Vagina (tissue), 2 donors: ENCODE results near the gene SLC22A2.

ENCODE experiments used
- POLR2A ChIP-seq, 2 donors: fragments of 450-650 bp; IDR thresholded peaks; one replicate each; pipeline ENCODE4 v1.6.1; 2017; ENCODE audit warnings: antibody characterized with exemption in 2 of 2, mild to moderate bottlenecking in 2 of 2, moderate library complexity in 2 of 2
- POLR2AphosphoS5 ChIP-seq, 2 donors: sonication (generic); formaldehyde crosslinking; IDR thresholded peaks; one replicate each; pipeline ENCODE4 v1.9.0; 2017; ENCODE audit warnings: antibody characterized with exemption in 2 of 2, mild to moderate bottlenecking in 2 of 2, low read depth in 1 of 2; ENCODE audit not compliant: insufficient read depth in 1 of 2
- TF ChIP-seq, protein P1 (sequence below), 3 experiments: fragments of 450-650 bp in 2 of 3; fragments of 200-600 bp in 1 of 3; sonication (generic) in 1 of 3; IDR thresholded peaks; one replicate each; pipeline ENCODE4 v1.5.1; 2017 to 2019; ENCODE audit warnings: antibody characterized with exemption in 3 of 3, mild to moderate bottlenecking in 2 of 3, moderate library complexity in 2 of 3

DNA sequence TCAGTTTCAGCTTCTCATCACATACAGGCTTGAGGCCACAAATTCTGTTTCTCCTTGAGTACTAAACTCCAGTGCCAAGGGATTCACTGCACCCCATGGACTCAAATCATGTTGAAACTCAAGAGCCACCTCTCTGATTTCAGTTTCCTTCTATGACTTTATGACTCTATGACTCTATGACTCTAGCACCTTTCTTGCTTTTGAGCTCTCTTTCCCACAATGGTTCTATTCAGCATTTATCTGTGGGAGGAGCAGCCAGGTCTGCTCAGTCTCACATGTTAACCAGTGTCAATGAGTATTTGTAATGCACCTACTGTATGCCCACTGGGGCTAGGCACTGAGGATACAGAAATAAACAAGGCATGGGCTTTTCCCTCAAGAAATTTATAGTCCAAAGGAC, 14.6 kb upstream of the SLC22A2 start:
- TF ChIP-seq, protein P1, sequence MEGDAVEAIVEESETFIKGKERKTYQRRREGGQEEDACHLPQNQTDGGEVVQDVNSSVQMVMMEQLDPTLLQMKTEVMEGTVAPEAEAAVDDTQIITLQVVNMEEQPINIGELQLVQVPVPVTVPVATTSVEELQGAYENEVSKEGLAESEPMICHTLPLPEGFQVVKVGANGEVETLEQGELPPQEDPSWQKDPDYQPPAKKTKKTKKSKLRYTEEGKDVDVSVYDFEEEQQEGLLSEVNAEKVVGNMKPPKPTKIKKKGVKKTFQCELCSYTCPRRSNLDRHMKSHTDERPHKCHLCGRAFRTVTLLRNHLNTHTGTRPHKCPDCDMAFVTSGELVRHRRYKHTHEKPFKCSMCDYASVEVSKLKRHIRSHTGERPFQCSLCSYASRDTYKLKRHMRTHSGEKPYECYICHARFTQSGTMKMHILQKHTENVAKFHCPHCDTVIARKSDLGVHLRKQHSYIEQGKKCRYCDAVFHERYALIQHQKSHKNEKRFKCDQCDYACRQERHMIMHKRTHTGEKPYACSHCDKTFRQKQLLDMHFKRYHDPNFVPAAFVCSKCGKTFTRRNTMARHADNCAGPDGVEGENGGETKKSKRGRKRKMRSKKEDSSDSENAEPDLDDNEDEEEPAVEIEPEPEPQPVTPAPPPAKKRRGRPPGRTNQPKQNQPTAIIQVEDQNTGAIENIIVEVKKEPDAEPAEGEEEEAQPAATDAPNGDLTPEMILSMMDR (IDR thresholded peaks at IDR 0.05) = no peak
- no peak for TF ChIP-seq POLR2A (IDR thresholded peaks at IDR 0.05)
- TF ChIP-seq POLR2AphosphoS5 (IDR thresholded peaks at IDR 0.05; ENCODE audit: insufficient read depth in 1 of 2, low read depth in 1 of 2) = no peak
